Bronchial epithelial cell (primary cell): ENCODE data around the gene NUMA1. TPM values are rescaled to one million over a fixed set of nuclear protein-coding genes. Genes with fewer than 3 reads are reported as not detected.
A peak's percentile ranks its signal among the peaks of the same experiment; 100 is the strongest.

Experiments used
- DNase-seq: peaks from one replicate; pipeline ENCODE4 v3.0.0-alpha.2; 2010; ENCODE audit warnings: low read depth
- FAIRE-seq: peaks from 2 replicates; lab custom pipeline; 2011; peaks lifted over from hg19 to GRCh38; lab: Jason Lieb, UNC
- H3K27me3 ChIP-seq: 2 replicates; pipeline ENCODE4 v1.5.1; 2011; ENCODE audit warnings: low read length; ENCODE audit not compliant: control insufficient read depth, insufficient read depth
- H3K36me3 ChIP-seq: 2 replicates; pipeline ENCODE4 v1.5.1; 2011; ENCODE audit warnings: low read length; ENCODE audit not compliant: control insufficient read depth, insufficient read depth
- H3K4me3 ChIP-seq: 2 replicates; pipeline ENCODE4 v1.5.1; 2011; ENCODE audit warnings: mild to moderate bottlenecking, low read depth, low read length, control low read depth
- CTCF ChIP-seq: IDR thresholded peaks from 2 replicates; pipeline ENCODE4 v1.5.1; 2011; ENCODE audit warnings: mild to moderate bottlenecking, moderate library complexity, low read length, control low read depth, inconsistent platforms; ENCODE audit not compliant: insufficient read depth, severe bottlenecking
- total RNA-seq: library from RNA; depleted of rRNA; stranded (reverse); fragments of >200 nt; gene quantifications from 2 replicates; pipeline ENCODE4 v1.2.1, GENCODE V29; 2014

NUMA1 gene
- total RNA-seq, 1 donor from 2014 or later = 52.7 TPM

- Histone ChIP-seq H3K4me3 (peak overlapping the region; percentile 45), H3K27me3 (no peaks in the 10 kb centered on the region), H3K36me3 (peaks cover under 1% of the 10 kb centered on the region)
- FAIRE-seq = no peak
- TF ChIP-seq CTCF = no peak
- peak; percentile 49 for DNase-seq
Measured at GRCh38 chr11:72041364-72042063, 38.8 kb downstream of the NUMA1 start.

- H3K27me3 ChIP-seq = no peaks in the 10 kb centered on the region
- H3K4me3 ChIP-seq = peak overlapping the region; percentile 45
- TF ChIP-seq CTCF = no peak
- no peaks in the 10 kb centered on the region for H3K36me3 ChIP-seq
- FAIRE-seq = no peak
- DNase-seq = peak; percentile 85
Measured at GRCh38 chr11:72040491-72041363, 39.6 kb downstream of the NUMA1 start.

GRCh38 chr11:72039856-72040401, 40.4 kb downstream of the NUMA1 start:
- FAIRE-seq (no peak), DNase-seq (no peak)
- TF ChIP-seq CTCF = no peak
- Histone ChIP-seq H3K4me3 (peak overlapping the region; percentile 45), H3K27me3 (no peaks in the 10 kb centered on the region), H3K36me3 (peaks cover 2% of the 10 kb centered on the region)

- FAIRE-seq = no peak
- DNase-seq = no peak
- no peak overlapping the region for H3K4me3 ChIP-seq
- peaks cover 4% of the 10 kb centered on the region for H3K36me3 ChIP-seq
- TF ChIP-seq CTCF = no peak
- H3K27me3 ChIP-seq = no peaks in the 10 kb centered on the region
Measured at GRCh38 chr11:72039031-72039855, 41.1 kb downstream of the NUMA1 start.

- no peak for TF ChIP-seq CTCF
- Histone ChIP-seq H3K27me3 (no peaks in the 10 kb centered on the region), H3K4me3 (no peak overlapping the region), H3K36me3 (peaks cover 5% of the 10 kb centered on the region)
- DNase-seq (no peak), FAIRE-seq (no peak)
Measured at GRCh38 chr11:72038491-72038890, 41.9 kb downstream of the NUMA1 start.
